CD4-positive, alpha-beta T cell treated with Interleukin-15 for 4 hours (primary cell): ENCODE results near the gene MUC5B.

Experiments used
- DNase-seq: peaks from one replicate; pipeline ENCODE4 v3.0.0-alpha.2; 2020; ENCODE audit warnings: low spot score

The MUC5B gene

DNA sequence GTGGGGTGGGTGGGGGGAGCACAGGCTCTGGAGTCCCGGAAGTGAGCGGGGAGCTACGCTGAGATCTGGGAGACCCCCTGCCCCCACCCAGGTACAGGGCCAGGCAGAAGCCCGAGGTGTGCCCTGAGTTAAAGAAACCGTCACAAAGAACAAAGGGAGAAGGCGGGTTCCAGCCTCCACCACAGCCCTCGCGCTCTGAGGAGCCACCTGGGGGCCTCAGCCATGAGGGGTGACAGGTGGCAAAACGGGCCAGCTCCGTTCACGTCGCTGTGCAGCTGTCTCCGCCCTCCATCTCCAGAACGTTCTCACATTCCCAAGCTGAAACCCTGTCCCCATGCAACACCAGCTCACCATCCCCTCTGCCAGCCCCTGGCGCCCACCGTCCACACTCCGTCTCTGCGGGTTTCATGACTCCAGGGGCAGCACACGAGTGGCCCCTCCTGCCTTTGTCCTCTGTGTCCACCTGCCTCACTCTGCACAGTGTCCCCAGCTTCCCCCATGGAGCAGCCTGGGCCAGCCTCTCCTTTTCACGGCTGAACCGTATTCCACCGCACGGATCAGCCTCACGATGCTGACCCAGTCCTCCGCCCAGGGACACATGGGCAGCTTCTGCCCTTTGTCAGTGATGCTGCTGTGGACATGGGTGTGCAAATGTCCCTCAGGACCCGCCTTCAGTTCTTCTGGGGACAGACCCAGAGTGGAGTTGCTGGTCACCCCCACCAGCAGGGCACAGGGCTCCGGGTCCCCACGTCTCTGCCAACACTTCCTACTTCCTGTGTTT, 1.7 kb upstream of the MUC5B start:
- DNase-seq, result no peak

DNA sequence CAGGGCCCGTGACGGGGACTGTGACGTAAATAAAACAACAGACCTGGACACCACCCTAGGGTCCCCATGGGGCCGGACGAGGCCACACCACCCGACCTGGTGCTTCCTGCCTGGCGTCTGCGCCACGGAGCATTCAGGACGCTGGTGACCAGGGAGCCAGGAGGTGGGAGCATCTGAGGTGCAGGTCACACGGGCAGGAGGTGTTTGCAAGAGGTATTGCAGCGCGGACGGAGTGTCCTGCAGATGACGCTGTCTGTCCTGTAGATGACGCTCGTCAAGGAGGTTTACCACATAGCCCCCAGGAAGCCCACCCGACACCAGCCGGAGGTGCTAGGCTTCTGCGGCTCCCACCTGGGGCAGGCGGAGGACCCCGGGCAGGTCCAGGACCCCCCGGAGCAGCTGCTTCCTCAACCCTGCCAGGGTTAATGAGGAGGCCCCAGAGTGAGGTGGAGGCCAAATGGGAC, 986 bp upstream of the MUC5B start:
- DNase-seq, result no peak

- DNase-seq, result no peak
Observed at GRCh38 chr11:1223346-1224110, 662 bp downstream of the MUC5B start.

GRCh38 chr11:1224111-1224490, 1.2 kb downstream of the MUC5B start:
- no peak for DNase-seq

- no peak for DNase-seq
Observed at GRCh38 chr11:1224491-1225385, 1.9 kb downstream of the MUC5B start.

- no peak for DNase-seq
Observed at GRCh38 chr11:1225386-1226225, 2.7 kb downstream of the MUC5B start.

GRCh38 chr11:1226226-1226985, 3.5 kb downstream of the MUC5B start:
- no peak for DNase-seq

GRCh38 chr11:1226986-1227550, 4.2 kb downstream of the MUC5B start:
- DNase-seq, result no peak

DNA sequence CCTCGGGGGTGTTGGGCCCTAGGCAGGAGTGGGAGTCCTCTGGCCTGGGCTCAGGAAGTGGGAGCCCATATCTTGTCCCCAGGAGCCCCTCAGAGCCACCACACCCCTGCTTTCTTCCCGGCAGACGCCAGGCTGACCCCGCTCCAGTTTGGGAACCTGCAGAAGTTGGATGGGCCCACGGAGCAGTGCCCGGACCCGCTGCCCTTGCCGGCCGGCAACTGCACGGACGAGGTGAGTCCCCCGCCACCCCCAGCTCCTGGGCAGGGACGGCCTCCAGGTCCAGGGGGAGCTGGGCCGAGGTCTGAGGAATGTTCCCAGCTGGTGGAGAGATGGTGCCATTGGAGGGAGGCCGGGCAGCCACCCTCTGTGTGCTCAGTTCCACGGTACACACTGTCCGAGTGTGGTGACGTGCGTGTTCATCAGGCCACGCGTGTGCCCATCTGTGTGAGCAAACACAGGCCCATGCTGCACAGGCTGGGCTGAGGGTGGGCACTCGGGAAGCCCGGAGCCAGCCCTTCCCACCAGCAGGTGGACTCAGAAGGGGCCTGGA, 4.8 kb downstream of the MUC5B start:
- no peak for DNase-seq

DNA sequence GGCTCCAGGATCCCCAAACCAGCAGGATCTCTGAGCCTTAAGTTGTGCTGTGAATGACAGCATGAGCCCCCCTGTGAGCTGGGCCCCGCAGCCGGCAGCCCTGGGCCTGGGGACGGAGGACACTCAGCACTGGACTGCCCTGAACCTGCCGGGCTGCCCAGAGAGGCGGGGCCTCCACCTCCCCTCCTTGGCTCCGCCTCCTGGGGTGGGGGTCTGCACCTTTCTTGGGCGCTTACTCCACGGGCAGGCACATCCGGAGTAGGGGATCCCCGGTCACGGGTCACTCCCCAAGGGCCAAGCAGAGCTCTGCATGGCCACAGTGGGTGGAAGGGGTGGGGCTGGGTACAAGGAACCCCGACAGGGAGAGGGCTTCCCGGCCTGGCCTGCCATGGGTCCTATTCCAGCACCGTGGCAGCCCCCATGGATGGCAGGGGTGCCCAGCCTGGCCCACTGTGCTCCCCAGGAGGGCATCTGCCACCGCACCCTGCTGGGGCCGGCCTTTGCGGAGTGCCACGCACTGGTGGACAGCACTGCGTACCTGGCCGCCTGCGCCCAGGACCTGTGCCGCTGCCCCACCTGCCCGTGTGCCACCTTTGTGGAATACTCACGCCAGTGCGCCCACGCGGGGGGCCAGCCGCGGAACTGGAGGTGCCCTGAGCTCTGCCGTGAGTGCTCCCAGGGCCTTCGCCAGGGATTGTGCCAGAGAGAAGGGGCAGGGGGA, 5.4 kb downstream of the MUC5B start:
- no peak for DNase-seq

DNA sequence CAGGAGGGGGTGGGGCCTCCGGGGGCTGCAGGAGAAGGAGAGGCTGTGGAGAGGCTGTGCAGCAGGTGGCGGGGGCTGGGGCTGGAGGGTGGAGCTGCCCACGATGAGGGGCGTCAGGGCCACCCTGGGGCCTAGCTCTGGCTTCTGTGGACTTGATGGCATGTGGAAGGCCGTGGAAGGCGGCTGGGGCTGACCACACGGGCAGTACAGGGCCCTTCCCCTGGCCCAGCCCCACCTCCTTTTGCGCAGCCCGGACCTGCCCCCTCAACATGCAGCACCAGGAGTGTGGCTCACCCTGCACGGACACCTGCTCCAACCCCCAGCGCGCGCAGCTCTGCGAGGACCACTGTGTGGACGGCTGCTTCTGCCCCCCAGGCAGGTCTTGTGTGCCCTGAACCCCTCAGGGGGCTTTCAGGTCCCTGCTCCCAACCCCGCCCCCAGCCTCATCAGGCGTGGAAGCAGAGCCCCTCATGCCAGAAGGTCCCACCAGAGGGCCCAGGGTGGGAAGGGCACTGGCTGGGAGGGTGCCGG, 6.1 kb downstream of the MUC5B start:
- DNase-seq, result no peak

GRCh38 chr11:1229471-1230120, 6.7 kb downstream of the MUC5B start:
- DNase-seq, result no peak

- no peak for DNase-seq
Observed at GRCh38 chr11:1230121-1230455, 7.2 kb downstream of the MUC5B start.

GRCh38 chr11:1230456-1231395, 7.9 kb downstream of the MUC5B start:
- DNase-seq, result no peak

GRCh38 chr11:1231396-1232020, 8.6 kb downstream of the MUC5B start:
- no peak for DNase-seq

DNA sequence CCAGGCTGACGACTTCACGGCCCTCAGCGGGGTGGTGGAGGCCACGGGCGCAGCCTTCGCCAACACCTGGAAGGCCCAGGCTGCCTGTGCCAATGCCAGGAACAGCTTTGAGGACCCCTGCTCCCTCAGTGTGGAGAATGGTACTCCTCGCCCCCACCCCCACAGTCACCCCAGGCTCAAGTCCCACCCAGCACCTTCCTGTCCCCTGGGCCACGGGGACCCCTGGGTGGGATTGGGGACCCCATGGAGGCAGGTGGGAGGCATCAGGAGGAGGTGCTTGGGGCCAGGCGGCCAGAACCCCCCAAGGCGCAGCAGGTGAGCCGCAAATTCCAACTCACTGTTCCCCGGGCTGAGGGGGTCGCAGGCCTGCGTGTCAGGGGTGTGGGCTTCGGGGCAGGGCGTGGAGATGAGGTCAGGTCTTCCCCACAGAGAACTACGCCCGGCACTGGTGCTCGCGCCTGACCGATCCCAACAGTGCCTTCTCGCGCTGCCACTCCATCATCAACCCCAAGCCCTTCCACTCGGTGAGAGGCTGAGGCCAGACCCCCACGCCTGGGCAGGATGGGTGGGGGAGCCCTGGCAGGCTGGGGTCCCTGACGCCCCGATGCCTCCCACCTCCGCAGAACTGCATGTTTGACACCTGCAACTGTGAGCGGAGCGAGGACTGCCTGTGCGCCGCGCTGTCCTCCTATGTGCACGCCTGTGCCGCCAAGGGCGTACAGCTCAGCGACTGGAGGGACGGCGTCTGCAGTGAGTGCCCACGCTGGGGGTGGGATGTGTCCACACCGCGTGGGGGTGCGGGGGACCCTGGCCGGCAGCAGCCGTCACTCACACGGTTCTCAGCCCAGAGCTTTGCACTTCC, 9.4 kb downstream of the MUC5B start:
- DNase-seq, result no peak
